Gastroesophageal sphincter (tissue), 3 donors: ENCODE results near the gene ACTBL2.

ENCODE experiments used
- CTCF ChIP-seq, 4 experiments: fragments of 200-600 bp in 2 of 4; fragments of 450-650 bp in 2 of 4; sonication (generic) in 1 of 4; IDR thresholded peaks; one replicate each; pipeline ENCODE4 v1.5.1; 2017 to 2019; ENCODE audit warnings: antibody characterized with exemption in 4 of 4, mild to moderate bottlenecking in 2 of 4, moderate library complexity in 2 of 4
- POLR2A ChIP-seq, 2 donors: fragments of 450-650 bp; IDR thresholded peaks; one replicate each; pipeline ENCODE4 v1.6.1; 2017; ENCODE audit warnings: antibody characterized with exemption in 2 of 2, mild to moderate bottlenecking in 2 of 2, moderate library complexity in 1 of 2

- TF ChIP-seq POLR2A (IDR thresholded peaks at IDR 0.05), result no peak
- TF ChIP-seq CTCF (IDR thresholded peaks at IDR 0.05), result no peak
Measured at GRCh38 chr5:57524348-57525060, 41.9 kb upstream of the ACTBL2 start.
